HepG2 (cell line): ENCODE results near the gene TGFB2.

Experiments
- HDAC1 ChIP-seq: sonication (generic); formaldehyde crosslinking; IDR thresholded peaks from 2 replicates; pipeline ENCODE4 v1.5.1; 2020; ENCODE audit warnings: mild to moderate bottlenecking, missing genetic modification reagents
- HMG20A ChIP-seq: IDR thresholded peaks from 2 replicates; pipeline ENCODE4 v1.6.1; 2016; ENCODE audit warnings: borderline replicate concordance
- KAT7 ChIP-seq: IDR thresholded peaks from 2 replicates; pipeline ENCODE4 v1.6.1; 2018; ENCODE audit warnings: borderline replicate concordance, missing compliant biosample characterization
- MAZ ChIP-seq, 2 experiments: sonication (generic) in 1 of 2; formaldehyde crosslinking in 1 of 2; IDR thresholded peaks; 2 replicates each; pipeline versions ENCODE4 v1.5.0 to v1.6.1; 2012 to 2020; ENCODE audit warnings: low read depth in 2 of 2, mild to moderate bottlenecking in 2 of 2, borderline replicate concordance in 1 of 2, improper control_type of control experiment in 1 of 2, low read length in 1 of 2, missing genetic modification reagents in 1 of 2, moderate library complexity in 1 of 2
- NCOA5 ChIP-seq: sonication (generic); formaldehyde crosslinking; IDR thresholded peaks from 2 replicates; pipeline ENCODE4 v1.4.0; 2020; ENCODE audit warnings: missing genetic modification reagents
- REPIN1 ChIP-seq: sonication (generic); formaldehyde crosslinking; IDR thresholded peaks from 2 replicates; pipeline ENCODE4 v1.8.0; 2022; ENCODE audit warnings: missing genetic modification reagents, low read depth, mild to moderate bottlenecking, borderline replicate concordance
- ZFP90 ChIP-seq: sonication (generic); formaldehyde crosslinking; IDR thresholded peaks from 2 replicates; pipeline ENCODE4 v1.8.0; 2022; ENCODE audit warnings: missing genetic modification reagents, mild to moderate bottlenecking, inconsistent platforms, borderline replicate concordance
- ZNF776 ChIP-seq: sonication (generic); formaldehyde crosslinking; IDR thresholded peaks from 2 replicates; pipeline ENCODE4 v1.4.0; 2020; ENCODE audit warnings: mild to moderate bottlenecking, missing genetic modification reagents
- TF ChIP-seq, protein P1 (sequence below): sonication (generic); formaldehyde crosslinking; IDR thresholded peaks from 2 replicates; pipeline ENCODE4 v1.5.0; 2020; ENCODE audit warnings: mild to moderate bottlenecking, missing genetic modification reagents, moderate library complexity
- TF ChIP-seq, protein P2 (sequence below): sonication (generic); formaldehyde crosslinking; IDR thresholded peaks from 2 replicates; pipeline ENCODE4 v1.4.0; 2020; ENCODE audit warnings: missing genetic modification reagents

DNA sequence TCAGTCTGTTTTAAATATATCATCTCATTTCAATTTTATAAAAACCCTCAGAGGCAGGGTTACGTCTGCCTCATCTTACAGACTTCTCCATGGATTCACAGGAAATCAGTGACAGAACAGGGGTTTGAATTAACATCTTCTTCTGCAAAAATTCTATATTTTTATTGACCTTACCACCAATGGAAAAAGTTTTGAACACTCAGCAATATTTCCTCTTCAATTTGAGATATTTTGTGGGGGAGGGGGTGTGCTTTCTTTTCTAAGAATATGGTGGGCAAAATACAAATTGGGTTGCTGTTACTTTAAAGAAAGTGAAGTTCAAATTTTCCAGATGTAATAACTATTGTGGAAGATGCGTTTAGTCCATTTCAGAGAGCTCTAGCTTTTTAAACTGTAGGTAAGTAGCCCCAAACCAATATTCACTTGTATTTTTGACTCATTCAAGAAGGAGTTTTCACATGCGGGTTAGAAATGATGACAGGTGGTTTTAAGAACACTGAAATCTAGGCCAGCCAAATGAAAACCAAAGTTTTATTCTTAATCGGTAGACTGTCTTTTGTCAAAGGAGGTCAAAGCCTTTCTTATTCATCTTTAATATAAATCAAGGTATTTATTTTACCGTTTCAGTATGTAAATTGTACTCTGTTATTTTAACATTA, 17.4 kb downstream of the TGFB2 start:
- TF ChIP-seq MAZ (IDR thresholded peaks at IDR 0.05; ENCODE audit: borderline replicate concordance, low read depth, low read length) (no peak), MAZ (CRISPR knock-in tag; IDR thresholded peaks at IDR 0.05; ENCODE audit: low read depth) (no peak), NCOA5 (CRISPR knock-in tag) (no peak), HDAC1 (CRISPR knock-in tag) (no peak), ZNF776 (no peak), ZFP90 (CRISPR knock-in tag) (no peak), REPIN1 (CRISPR knock-in tag) (no peak), KAT7 (CRISPR knock-in tag) (no peak), HMG20A (CRISPR knock-in tag) (no peak)
- TF ChIP-seq, protein P1, sequence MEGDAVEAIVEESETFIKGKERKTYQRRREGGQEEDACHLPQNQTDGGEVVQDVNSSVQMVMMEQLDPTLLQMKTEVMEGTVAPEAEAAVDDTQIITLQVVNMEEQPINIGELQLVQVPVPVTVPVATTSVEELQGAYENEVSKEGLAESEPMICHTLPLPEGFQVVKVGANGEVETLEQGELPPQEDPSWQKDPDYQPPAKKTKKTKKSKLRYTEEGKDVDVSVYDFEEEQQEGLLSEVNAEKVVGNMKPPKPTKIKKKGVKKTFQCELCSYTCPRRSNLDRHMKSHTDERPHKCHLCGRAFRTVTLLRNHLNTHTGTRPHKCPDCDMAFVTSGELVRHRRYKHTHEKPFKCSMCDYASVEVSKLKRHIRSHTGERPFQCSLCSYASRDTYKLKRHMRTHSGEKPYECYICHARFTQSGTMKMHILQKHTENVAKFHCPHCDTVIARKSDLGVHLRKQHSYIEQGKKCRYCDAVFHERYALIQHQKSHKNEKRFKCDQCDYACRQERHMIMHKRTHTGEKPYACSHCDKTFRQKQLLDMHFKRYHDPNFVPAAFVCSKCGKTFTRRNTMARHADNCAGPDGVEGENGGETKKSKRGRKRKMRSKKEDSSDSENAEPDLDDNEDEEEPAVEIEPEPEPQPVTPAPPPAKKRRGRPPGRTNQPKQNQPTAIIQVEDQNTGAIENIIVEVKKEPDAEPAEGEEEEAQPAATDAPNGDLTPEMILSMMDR (CRISPR knock-in tag), result no peak
- TF ChIP-seq, protein P2, sequence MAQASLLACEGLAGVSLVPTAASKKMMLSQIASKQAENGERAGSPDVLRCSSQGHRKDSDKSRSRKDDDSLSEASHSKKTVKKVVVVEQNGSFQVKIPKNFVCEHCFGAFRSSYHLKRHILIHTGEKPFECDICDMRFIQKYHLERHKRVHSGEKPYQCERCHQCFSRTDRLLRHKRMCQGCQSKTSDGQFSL, result no peak
